Measurements from ENCODE around the gene EMILIN2.

Gene EMILIN2

GRCh38 chr18:2924920-2925319 lies 78.1 kb downstream of the EMILIN2 start:
- H2BK12ac ChIP-seq (ENCODE audit: low read length in 2 of 2), result no peak overlapping the region
- no peaks in the 10 kb centered on the region for H3K27me3 ChIP-seq (ENCODE audit: control insufficient read depth in 1 of 2, insufficient read depth in 1 of 2, low read length in 2 of 2)
- H3K4ac ChIP-seq (ENCODE audit: low read depth in 1 of 2, low read length in 2 of 2), result no peak overlapping the region
- no peak overlapping the region for H3K9ac ChIP-seq (ENCODE audit: low read length)
- H3K4me3 ChIP-seq (ENCODE audit: insufficient read depth in 1 of 2, low read depth in 1 of 2, low read length in 2 of 2), result no peak overlapping the region
- H2AK5ac ChIP-seq (ENCODE audit: low read length, severe bottlenecking), result no peak overlapping the region
- H3K14ac ChIP-seq (ENCODE audit: low read length in 2 of 2), result no peak overlapping the region
- H2BK120ac ChIP-seq (ENCODE audit: low read depth, low read length), result no peak overlapping the region
- H2BK15ac ChIP-seq (ENCODE audit: low read depth, poor library complexity, severe bottlenecking), result no peak overlapping the region
- H3K27ac ChIP-seq (ENCODE audit: low read length, poor library complexity, severe bottlenecking), result no peak overlapping the region
- no peaks in the 10 kb centered on the region for H3K9me3 ChIP-seq (ENCODE audit: control insufficient read depth, low read length)
- H3K23ac ChIP-seq (ENCODE audit: low read length in 2 of 2), result no peak overlapping the region
- over 99% methylated on average over 12 of the region's 12 CpGs for WGBS
- no peak for DNase-seq
- no peak overlapping the region for H3K4me2 ChIP-seq (ENCODE audit: low read length, poor library complexity, severe bottlenecking)
- H2AFZ ChIP-seq (ENCODE audit: low read depth, low read length), result no peak overlapping the region
- H2BK5ac ChIP-seq (ENCODE audit: low read depth, low read length, poor library complexity, severe bottlenecking), result no peak overlapping the region
- peaks cover 3% of the 10 kb centered on the region for H3K4me1 ChIP-seq (ENCODE audit: control insufficient read depth, insufficient read depth, low read depth, low read length)
- H3K79me1 ChIP-seq (replicated peaks; ENCODE audit: low read length, poor library complexity, severe bottlenecking), result peaks cover 10% of the 10 kb centered on the region
- peaks cover 70 to 95% of the 10 kb centered on the region in 2 experiments for H3K36me3 ChIP-seq (ENCODE audit: control insufficient read depth in 1 of 2, insufficient read depth in 2 of 2, low read depth in 1 of 2, low read length in 2 of 2)
- H4K91ac ChIP-seq (ENCODE audit: low read length), result no peak overlapping the region
- no peak overlapping the region for H4K8ac ChIP-seq (ENCODE audit: low read length)
- no peak overlapping the region for H3K18ac ChIP-seq (ENCODE audit: low read depth in 1 of 2, low read length in 2 of 2)

- Histone ChIP-seq H3K9ac (ENCODE audit: low read length) (no peak overlapping the region), H3K9me3 (ENCODE audit: control insufficient read depth, low read length) (no peaks in the 10 kb centered on the region), H2AFZ (ENCODE audit: low read depth, low read length) (no peak overlapping the region), H2AK5ac (ENCODE audit: low read length, severe bottlenecking) (no peak overlapping the region), H3K27ac (ENCODE audit: low read length, poor library complexity, severe bottlenecking) (no peak overlapping the region), H3K4me2 (ENCODE audit: low read length, poor library complexity, severe bottlenecking) (no peak overlapping the region), H3K14ac (ENCODE audit: low read length in 2 of 2) (no peak overlapping the region), H3K36me3 (ENCODE audit: control insufficient read depth in 1 of 2, insufficient read depth in 2 of 2, low read depth in 1 of 2, low read length in 2 of 2) (peaks cover 64 to 95% of the 10 kb centered on the region in 2 experiments), H3K4ac (ENCODE audit: low read depth in 1 of 2, low read length in 2 of 2) (no peak overlapping the region), H3K4me3 (ENCODE audit: insufficient read depth in 1 of 2, low read depth in 1 of 2, low read length in 2 of 2) (no peak overlapping the region), H3K79me1 (replicated peaks; ENCODE audit: low read length, poor library complexity, severe bottlenecking) (peaks cover 16% of the 10 kb centered on the region), H4K91ac (ENCODE audit: low read length) (no peak overlapping the region), H2BK120ac (ENCODE audit: low read depth, low read length) (no peak overlapping the region), H2BK15ac (ENCODE audit: low read depth, poor library complexity, severe bottlenecking) (no peak overlapping the region), H2BK5ac (ENCODE audit: low read depth, low read length, poor library complexity, severe bottlenecking) (no peak overlapping the region), H2BK12ac (ENCODE audit: low read length in 2 of 2) (no peak overlapping the region), H3K27me3 (ENCODE audit: control insufficient read depth in 1 of 2, insufficient read depth in 1 of 2, low read length in 2 of 2) (no peaks in the 10 kb centered on the region), H3K4me1 (ENCODE audit: control insufficient read depth, insufficient read depth, low read depth, low read length) (peaks cover 3% of the 10 kb centered on the region), H3K18ac (ENCODE audit: low read depth in 1 of 2, low read length in 2 of 2) (no peak overlapping the region), H3K23ac (ENCODE audit: low read length in 2 of 2) (no peak overlapping the region), H4K8ac (ENCODE audit: low read length) (no peak overlapping the region)
- DNase-seq, result no peak
- 96% methylated on average over 4 of the region's 4 CpGs for WGBS
Observed at GRCh38 chr18:2926528-2926927, 79.7 kb downstream of the EMILIN2 start.

- Histone ChIP-seq H3K9me3 (ENCODE audit: control insufficient read depth, low read length) (no peaks in the 10 kb centered on the region), H2AK5ac (ENCODE audit: low read length, severe bottlenecking) (no peak overlapping the region), H4K91ac (ENCODE audit: low read length) (no peak overlapping the region), H3K4me2 (ENCODE audit: low read length, poor library complexity, severe bottlenecking) (no peak overlapping the region), H3K9ac (ENCODE audit: low read length) (no peak overlapping the region), H4K8ac (ENCODE audit: low read length) (no peak overlapping the region), H3K23ac (ENCODE audit: low read length in 2 of 2) (no peak overlapping the region), H3K4me3 (ENCODE audit: insufficient read depth in 1 of 2, low read depth in 1 of 2, low read length in 2 of 2) (no peak overlapping the region), H3K79me1 (replicated peaks; ENCODE audit: low read length, poor library complexity, severe bottlenecking) (peaks cover 13% of the 10 kb centered on the region), H3K14ac (ENCODE audit: low read length in 2 of 2) (no peak overlapping the region), H3K4ac (ENCODE audit: low read depth in 1 of 2, low read length in 2 of 2) (no peak overlapping the region), H2BK120ac (ENCODE audit: low read depth, low read length) (no peak overlapping the region), H2AFZ (ENCODE audit: low read depth, low read length) (no peak overlapping the region), H3K27ac (ENCODE audit: low read length, poor library complexity, severe bottlenecking) (no peak overlapping the region), H3K18ac (ENCODE audit: low read depth in 1 of 2, low read length in 2 of 2) (no peak overlapping the region), H3K27me3 (ENCODE audit: control insufficient read depth in 1 of 2, insufficient read depth in 1 of 2, low read length in 2 of 2) (no peaks in the 10 kb centered on the region), H2BK5ac (ENCODE audit: low read depth, low read length, poor library complexity, severe bottlenecking) (no peak overlapping the region), H3K36me3 (ENCODE audit: control insufficient read depth in 1 of 2, insufficient read depth in 2 of 2, low read depth in 1 of 2, low read length in 2 of 2) (peaks cover 60 to 95% of the 10 kb centered on the region in 2 experiments), H2BK12ac (ENCODE audit: low read length in 2 of 2) (no peak overlapping the region), H2BK15ac (ENCODE audit: low read depth, poor library complexity, severe bottlenecking) (no peak overlapping the region), H3K4me1 (ENCODE audit: control insufficient read depth, insufficient read depth, low read depth, low read length) (peaks cover 6% of the 10 kb centered on the region)
- no peak for DNase-seq
- WGBS, result 96% methylated on average over 8 of the region's 8 CpGs
Observed at GRCh38 chr18:2927745-2928144, 80.9 kb downstream of the EMILIN2 start.

GRCh38 chr18:2932247-2933181 lies 85.7 kb downstream of the EMILIN2 start:
- no peak overlapping the region for H2AK5ac ChIP-seq (ENCODE audit: low read length, severe bottlenecking)
- 60% methylated on average over 7 of the region's 10 CpGs for WGBS
- H3K4ac ChIP-seq (ENCODE audit: low read depth in 1 of 2, low read length in 2 of 2), result no peak overlapping the region
- H2BK5ac ChIP-seq (ENCODE audit: low read depth, low read length, poor library complexity, severe bottlenecking), result no peak overlapping the region
- no peak overlapping the region for H2BK12ac ChIP-seq (ENCODE audit: low read length in 2 of 2)
- H2BK15ac ChIP-seq (ENCODE audit: low read depth, poor library complexity, severe bottlenecking), result no peak overlapping the region
- H3K9ac ChIP-seq (ENCODE audit: low read length), result peak overlapping the region; percentile 37
- H3K23ac ChIP-seq (ENCODE audit: low read length in 2 of 2), result no peak overlapping the region
- H2AFZ ChIP-seq (ENCODE audit: low read depth, low read length), result no peak overlapping the region
- H3K14ac ChIP-seq (ENCODE audit: low read length in 2 of 2), result no peak overlapping the region
- DNase-seq, result peak; percentile 68
- peaks cover 24% of the 10 kb centered on the region for H3K79me1 ChIP-seq (replicated peaks; ENCODE audit: low read length, poor library complexity, severe bottlenecking)
- no peak overlapping the region for H3K4me2 ChIP-seq (ENCODE audit: low read length, poor library complexity, severe bottlenecking)
- H3K27me3 ChIP-seq (ENCODE audit: control insufficient read depth in 1 of 2, insufficient read depth in 1 of 2, low read length in 2 of 2), result no peaks in the 10 kb centered on the region
- H3K27ac ChIP-seq (ENCODE audit: low read length, poor library complexity, severe bottlenecking), result no peak overlapping the region
- H3K36me3 ChIP-seq (ENCODE audit: control insufficient read depth in 1 of 2, insufficient read depth in 2 of 2, low read depth in 1 of 2, low read length in 2 of 2), result peaks cover 30 to 93% of the 10 kb centered on the region in 2 experiments
- H3K4me1 ChIP-seq (ENCODE audit: control insufficient read depth, insufficient read depth, low read depth, low read length), result peaks cover 3% of the 10 kb centered on the region
- no peak overlapping the region for H3K4me3 ChIP-seq (ENCODE audit: insufficient read depth in 1 of 2, low read depth in 1 of 2, low read length in 2 of 2)
- H3K18ac ChIP-seq (ENCODE audit: low read depth in 1 of 2, low read length in 2 of 2), result no peak overlapping the region
- no peaks in the 10 kb centered on the region for H3K9me3 ChIP-seq (ENCODE audit: control insufficient read depth, low read length)
- H2BK120ac ChIP-seq (ENCODE audit: low read depth, low read length), result no peak overlapping the region
- no peak overlapping the region for H4K91ac ChIP-seq (ENCODE audit: low read length)
- H4K8ac ChIP-seq (ENCODE audit: low read length), result no peak overlapping the region

Data from mesenchymal stem cell (in vitro differentiated cells and primary cell).